HG03439 (cell line): Measurements from ENCODE around the gene CYP4A11.
"Not testable (repeated sequence)": the region's sequence is repeated elsewhere in the genome, so short reads cannot be mapped to it uniquely, and the experiment has no call there.

Experiments
- ATAC-seq: cut with Tn5 transposase; IDR thresholded peaks from one replicate; pipeline ENCODE4 v1.9.1; 2021; ENCODE audit warnings: mild to moderate bottlenecking, moderate library complexity; ENCODE audit not compliant: unreplicated experiment

The CYP4A11 gene

DNA sequence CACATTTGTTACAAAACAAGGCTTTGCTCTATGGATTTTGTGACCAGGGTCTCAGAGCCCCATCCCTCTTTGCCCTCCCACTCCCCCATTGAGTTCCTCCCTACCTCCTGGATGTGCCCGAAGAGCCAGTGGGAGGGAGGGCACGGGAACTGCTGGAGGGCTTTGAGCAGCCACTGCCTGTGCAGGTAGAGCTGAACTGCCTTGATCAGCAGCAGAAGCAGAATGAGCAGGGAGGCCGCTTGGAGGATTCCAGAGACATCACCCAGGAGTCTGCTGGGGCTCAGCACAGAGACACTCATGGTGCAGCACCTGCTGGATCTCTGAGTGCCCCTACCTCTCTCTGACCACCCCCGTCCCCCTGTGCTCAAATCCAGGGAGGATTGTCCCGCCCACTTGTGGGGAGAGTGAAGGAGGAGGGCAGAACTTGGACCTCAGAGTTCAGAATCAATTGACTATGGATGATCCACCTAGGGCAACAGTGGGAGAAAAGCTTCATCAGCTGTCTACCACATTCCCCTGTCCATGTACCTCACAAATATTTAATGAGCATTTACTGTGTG, at the start of gene CYP4A11:
TSS of gene CYP4A11 (minus strand) at position 342 of the 560 bp plus-strand sequence. CDS start at position 299, 43 bp downstream.
- no peak for ATAC-seq

- ATAC-seq: not testable (repeated sequence)
These were observed 49.3 kb upstream of the CYP4A11 start for GRCh38 chr1:46990541-46990940.

DNA sequence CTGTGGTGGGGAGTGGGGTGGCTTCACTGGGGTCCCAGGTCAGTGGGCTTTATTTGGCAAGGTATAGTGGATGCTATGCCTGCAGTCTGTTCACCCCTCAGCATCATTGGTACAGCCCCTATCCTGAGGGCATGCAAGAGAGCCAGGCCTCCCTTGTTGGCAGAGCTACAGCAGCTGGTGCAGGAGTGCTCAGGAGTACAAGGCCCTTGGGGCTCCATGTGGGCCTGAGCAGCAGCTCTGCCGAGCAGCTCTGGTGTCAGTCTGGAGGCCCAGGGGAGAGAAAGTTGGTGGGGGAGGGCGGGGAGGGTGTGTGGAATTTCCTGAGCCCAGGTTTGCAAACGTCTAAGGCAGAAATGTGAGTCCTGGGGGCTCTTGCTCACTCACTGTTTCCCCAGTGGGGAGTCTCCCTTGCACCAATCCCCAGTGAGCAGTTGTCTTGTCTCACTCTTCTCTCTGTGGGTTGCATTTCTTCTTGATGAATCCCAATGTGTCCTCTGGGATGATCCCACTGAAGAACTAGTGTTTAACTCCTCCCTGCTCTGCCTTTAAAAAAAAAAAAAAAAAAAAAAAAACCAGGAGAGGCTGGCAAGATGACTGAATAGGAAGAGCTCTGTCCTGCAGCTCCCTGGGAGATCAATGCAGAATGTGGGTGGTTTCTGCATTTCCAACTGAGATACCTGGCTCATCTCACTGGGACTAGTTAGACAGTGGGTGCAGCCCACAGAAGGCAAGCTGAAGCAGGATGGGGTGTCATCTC, 42.7 kb upstream of the CYP4A11 start:
- no peak for ATAC-seq

GRCh38 chr1:46983166-46983829, 42.0 kb upstream of the CYP4A11 start:
- no peak for ATAC-seq

DNA sequence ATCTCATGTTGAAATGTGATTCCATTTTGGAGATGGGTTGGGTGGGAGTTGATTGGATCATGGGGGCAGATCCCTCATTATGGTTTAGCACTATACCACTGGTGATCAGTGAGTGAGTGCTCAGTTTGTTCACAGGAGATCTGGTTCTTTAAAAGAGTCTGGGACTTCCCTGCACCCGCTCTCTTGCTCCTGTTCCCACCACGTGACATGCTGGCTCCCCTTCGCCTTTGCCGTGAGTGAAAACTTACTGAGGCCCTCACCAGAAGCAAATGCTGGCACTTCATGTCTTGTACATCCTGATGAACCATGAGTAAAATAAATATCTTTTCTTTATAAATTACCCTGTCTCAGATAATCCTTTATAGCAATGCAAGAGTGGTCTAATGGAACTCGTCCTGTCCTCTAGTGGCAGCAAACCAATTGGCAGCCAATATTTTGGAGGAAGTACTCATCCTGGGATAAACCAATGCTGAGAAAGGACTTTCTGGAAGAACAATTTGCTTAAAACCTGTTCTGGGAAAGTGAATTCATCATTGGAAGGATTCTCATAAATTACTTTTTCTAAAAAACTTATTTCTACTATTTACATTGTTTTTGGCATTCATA, 27.8 kb upstream of the CYP4A11 start:
- no peak for ATAC-seq

DNA sequence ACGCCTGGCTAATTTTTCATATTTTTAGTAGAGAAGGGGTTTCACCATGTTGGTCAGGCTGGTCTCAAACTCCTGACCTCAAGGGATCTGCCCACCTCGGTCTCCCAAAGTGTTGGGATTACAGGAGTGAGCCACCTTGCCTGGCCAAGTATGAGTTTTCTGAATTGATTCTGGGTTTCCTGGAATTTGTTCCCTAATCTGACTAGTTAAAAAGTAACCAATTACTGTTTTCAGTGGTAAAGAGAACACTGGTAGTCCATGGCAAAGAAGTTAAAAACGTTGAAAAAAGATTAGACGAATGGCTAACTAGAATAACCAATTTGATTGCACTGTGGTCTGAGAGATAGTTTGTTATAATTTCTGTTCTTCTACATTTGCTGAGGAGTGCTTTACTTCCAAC, 21.0 kb upstream of the CYP4A11 start:
- ATAC-seq: not testable (repeated sequence)

DNA sequence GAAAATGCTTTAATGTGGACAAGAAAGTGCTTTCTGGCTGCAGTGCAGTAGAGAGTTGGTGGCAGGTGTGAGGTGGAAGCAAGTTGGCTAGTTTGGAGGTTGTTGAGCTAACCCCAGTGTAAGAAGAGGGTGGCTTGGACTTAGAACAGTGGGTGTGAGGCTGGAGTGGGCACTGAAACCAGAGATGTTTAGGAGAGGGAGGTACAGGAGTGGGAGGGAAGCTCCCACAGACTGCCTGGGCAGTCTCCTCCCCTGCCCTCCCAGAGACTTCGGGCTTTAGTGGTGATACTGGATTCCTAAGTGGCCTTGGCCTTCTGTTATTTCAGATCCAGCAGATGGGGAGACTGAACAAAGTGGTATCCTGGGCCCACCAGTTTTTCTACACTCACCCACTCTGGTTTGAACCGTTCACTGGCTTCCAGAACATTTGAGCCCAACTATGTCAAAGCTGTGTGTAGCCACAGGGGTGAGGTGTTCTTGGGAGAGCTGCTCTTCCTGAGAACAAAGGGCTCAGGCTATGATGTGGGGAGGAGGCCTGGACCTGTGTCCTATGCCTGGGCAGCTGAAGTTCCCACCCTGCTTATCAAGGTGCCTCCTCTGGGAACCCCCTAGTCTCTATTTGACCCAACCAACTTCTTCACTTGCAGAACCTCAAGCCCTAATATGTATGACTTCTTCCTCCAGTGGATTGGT, 19.9 kb upstream of the CYP4A11 start:
- ATAC-seq: no peak

DNA sequence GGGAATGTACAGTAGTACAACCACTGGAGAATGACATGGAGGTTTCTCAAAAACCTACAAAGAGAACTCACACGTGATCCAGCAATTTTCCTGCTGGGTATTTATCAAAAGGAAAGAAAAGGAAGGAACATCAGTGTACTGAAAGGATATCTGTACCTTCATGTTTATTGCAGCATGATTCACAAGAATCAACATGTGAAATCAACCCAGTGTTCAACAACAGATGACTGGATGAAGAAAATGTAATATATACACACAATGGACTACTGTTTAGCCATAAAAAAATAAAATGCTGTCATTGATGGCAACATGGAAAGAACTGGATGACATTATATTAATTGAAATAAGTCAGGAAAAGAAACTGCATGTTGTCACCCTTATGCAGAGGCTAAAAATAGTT, 19.0 kb upstream of the CYP4A11 start:
- ATAC-seq: no peak

DNA sequence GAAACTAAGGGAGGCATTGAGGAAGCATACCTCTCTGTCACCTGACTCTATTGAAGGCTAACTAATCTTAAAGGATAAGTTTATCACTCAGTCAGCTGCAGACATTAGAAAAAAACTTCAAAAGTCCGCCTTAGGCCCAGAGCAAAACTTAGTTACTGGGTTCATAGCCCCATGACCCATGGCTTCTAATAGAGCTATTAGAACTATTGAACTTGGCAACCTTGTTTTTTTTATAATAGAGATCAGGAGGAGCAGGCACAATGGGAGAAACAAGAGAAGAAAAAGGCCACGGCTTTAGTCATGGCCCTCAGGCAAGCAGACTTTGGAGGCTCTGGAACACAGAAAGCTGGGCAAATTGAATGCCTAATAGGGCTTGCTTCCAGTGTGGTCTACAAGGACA, 13.8 kb upstream of the CYP4A11 start:
- ATAC-seq: not testable (repeated sequence)

- ATAC-seq: not testable (repeated sequence)
These were observed 12.6 kb upstream of the CYP4A11 start for GRCh38 chr1:46953847-46954246.

- not testable (repeated sequence) for ATAC-seq
These were observed 8.1 kb upstream of the CYP4A11 start for GRCh38 chr1:46949417-46949666.

GRCh38 chr1:46948629-46949416, 7.5 kb upstream of the CYP4A11 start:
- ATAC-seq: no peak

- not testable (repeated sequence) for ATAC-seq
These were observed 6.4 kb upstream of the CYP4A11 start for GRCh38 chr1:46947706-46948105.

DNA sequence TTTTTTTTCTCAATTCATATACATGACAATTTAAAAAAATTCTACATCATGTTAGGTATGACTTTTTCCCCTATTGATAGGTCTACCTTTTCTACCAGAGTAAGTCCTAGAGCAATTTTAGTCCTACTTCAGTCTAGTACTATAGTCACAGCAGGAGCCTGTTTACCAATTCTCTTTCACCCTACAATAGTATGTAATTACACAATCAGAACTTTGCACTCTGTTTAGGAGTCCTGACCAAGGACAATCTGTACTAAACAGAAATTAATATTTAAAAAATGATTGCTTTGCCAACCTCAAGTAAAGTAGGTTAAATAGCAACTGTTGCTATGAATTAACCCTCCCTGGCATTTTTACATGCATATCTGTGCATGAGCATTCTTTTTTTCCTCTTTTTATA, 810 bp upstream of the CYP4A11 start:
- ATAC-seq: no peak

- no peak for ATAC-seq
These were observed 969 bp downstream of the CYP4A11 start for GRCh38 chr1:46940307-46940706.

GRCh38 chr1:46937270-46937669, 4.0 kb downstream of the CYP4A11 start:
- no peak for ATAC-seq

- no peak for ATAC-seq
These were observed 4.5 kb downstream of the CYP4A11 start for GRCh38 chr1:46936788-46937187.

DNA sequence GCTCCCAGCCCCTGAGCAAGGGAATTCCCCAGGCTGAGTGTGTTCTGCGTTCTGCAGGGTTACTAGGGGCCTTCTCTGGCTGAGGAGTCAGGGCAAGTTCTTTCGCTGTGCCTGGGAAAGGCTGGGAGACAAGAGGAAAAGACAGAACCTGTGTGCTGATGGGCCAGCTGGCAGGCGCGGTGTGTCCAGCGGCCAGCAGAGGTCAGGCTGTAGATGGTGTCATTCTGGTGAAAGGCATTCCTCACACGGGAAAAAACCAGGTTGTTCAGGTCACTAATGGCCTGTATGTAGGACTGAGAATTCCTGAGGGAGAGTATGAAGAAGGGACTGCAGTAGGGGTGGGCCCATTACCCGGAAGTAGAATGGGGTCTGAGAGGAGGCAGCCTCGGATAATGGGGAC, 6.4 kb downstream of the CYP4A11 start:
- ATAC-seq: not testable (repeated sequence)

GRCh38 chr1:46932020-46932419, 9.3 kb downstream of the CYP4A11 start:
- not testable (repeated sequence) for ATAC-seq

DNA sequence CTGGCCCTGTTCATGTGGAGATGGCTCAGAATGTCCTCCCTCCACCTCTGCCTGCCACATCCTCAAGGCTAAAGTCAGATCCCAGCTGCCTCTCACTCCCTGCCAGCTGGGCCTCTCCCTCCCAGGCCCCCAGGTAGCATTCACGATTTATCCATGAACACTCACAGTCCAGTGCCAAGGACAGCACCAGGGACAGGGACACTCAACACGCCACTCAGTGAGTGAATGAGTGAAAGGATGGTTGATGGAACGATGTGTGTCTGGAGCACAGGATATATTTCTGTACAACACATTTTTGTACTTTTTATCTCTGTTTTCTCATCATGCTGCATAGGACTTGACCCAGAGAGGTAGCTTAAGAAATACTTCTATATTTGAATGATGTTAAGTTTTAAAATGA, 10.1 kb downstream of the CYP4A11 start:
- no peak for ATAC-seq
